ENCODE data around the gene FZR1. TPM values are rescaled to one million over a fixed set of nuclear protein-coding genes. Genes with fewer than 3 reads are reported as not detected.
A peak's percentile ranks its signal among the peaks of the same experiment; 100 is the strongest.

The FZR1 gene
- total RNA-seq, 2 donors from 2014 or later, result 16.6 to 20.1 TPM

GRCh38 chr19:3480383-3481091 is 25.6 kb upstream of the FZR1 start, which contains the start of gene SMIM24:
TSS of gene SMIM24 (minus strand) at chr19:3480525. CDS start at chr19:3480463, 62 bp downstream.
- 37 to 50% methylated on average over 7 to 26 of the region's 27 CpGs for WGBS, 2 donors
- Histone ChIP-seq H3K9me3 (no peaks in the 10 kb centered on the region), H3K36me3 (replicated peaks in 1 of 2; ENCODE audit: insufficient read depth in 1 of 2, low read depth in 2 of 2) (no peaks in the 10 kb centered on the region), H3K27me3 (peaks cover 0 to 27% of the 10 kb centered on the region in 2 donors), H3K27ac (no peak within 1 kb of the TSS), H3K4me3 (no peak within 1 kb of the TSS), H3K4me1 (peaks cover 7% of the 10 kb centered on the region)
- TF ChIP-seq POLR2A (IDR thresholded peaks at IDR 0.05), result no peak
- TF ChIP-seq, protein P1, sequence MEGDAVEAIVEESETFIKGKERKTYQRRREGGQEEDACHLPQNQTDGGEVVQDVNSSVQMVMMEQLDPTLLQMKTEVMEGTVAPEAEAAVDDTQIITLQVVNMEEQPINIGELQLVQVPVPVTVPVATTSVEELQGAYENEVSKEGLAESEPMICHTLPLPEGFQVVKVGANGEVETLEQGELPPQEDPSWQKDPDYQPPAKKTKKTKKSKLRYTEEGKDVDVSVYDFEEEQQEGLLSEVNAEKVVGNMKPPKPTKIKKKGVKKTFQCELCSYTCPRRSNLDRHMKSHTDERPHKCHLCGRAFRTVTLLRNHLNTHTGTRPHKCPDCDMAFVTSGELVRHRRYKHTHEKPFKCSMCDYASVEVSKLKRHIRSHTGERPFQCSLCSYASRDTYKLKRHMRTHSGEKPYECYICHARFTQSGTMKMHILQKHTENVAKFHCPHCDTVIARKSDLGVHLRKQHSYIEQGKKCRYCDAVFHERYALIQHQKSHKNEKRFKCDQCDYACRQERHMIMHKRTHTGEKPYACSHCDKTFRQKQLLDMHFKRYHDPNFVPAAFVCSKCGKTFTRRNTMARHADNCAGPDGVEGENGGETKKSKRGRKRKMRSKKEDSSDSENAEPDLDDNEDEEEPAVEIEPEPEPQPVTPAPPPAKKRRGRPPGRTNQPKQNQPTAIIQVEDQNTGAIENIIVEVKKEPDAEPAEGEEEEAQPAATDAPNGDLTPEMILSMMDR (IDR thresholded peaks at IDR 0.05), result no peak
- intact Hi-C loops (cut with DNase I), result no loop called here
- peak in 1 of 4 donors; percentile 57 for DNase-seq
- peak; percentile 16 for ATAC-seq

DNA sequence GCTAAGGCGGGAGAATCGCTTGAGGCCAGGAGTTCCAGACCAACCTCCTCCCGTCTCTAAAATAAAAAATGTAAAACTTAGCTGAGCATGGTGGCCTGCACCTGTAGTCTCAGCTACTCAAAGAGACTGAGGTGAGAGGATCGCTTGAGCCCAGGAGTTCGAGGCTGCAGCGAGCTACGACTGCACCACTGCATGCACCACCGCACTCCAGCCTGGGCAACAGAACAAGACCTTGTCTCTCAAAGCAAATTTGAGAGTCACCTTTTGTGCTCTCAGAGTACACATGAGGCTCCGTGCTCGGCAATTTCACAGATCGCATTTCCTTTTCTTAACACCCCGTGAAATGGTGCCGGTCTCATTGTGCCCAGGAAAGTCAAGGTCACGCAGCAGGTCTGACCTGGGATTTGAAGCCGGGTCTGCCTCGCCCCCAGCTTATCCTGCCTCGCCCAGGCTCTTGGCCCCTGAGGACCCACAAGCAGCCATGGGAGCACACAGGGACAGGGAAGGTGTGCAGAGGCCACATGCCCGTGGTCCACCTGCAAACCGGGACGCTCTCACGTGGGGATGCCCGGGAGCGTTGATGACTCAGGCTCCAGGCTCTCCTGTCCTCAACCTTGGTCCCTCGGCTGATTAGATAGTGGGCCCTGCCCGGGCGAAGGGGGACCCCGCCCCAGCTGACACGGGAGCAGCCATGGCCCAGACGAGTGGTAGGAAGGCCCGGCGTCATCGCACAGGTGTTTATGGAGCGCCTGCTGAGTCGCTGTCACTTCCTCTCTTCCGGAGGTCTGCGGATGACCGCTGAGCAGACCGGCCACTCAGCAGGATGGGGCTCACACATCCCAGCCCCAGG is 24.6 kb upstream of the FZR1 start:
- DNase-seq (peak in 1 of 4 donors; percentile 29), ATAC-seq (no peak)
- Histone ChIP-seq H3K27ac (no peak overlapping the region), H3K36me3 (replicated peaks in 1 of 2; ENCODE audit: insufficient read depth in 1 of 2, low read depth in 2 of 2) (no peaks in the 10 kb centered on the region), H3K27me3 (peaks cover 0 to 27% of the 10 kb centered on the region in 2 donors), H3K4me3 (no peak overlapping the region), H3K4me1 (peaks cover 7% of the 10 kb centered on the region), H3K9me3 (no peaks in the 10 kb centered on the region)
- 51 to 63% methylated on average over 14 to 38 of the region's 38 CpGs for WGBS, 2 donors
- no peak for TF ChIP-seq POLR2A (IDR thresholded peaks at IDR 0.05)
- TF ChIP-seq, protein P1 (IDR thresholded peaks at IDR 0.05), result no peak
- intact Hi-C loops (cut with DNase I), result no loop called here

- Histone ChIP-seq H3K27me3 (peaks cover 0 to 27% of the 10 kb centered on the region in 2 donors), H3K9me3 (no peaks in the 10 kb centered on the region), H3K27ac (no peak overlapping the region), H3K4me3 (no peak overlapping the region), H3K36me3 (replicated peaks in 1 of 2; ENCODE audit: insufficient read depth in 1 of 2, low read depth in 2 of 2) (no peaks in the 10 kb centered on the region), H3K4me1 (peaks cover 7% of the 10 kb centered on the region)
- WGBS, 2 donors, result 59 to 71% methylated on average over 6 to 43 of the region's 49 CpGs
- TF ChIP-seq, protein P1 (IDR thresholded peaks at IDR 0.05), result no peak
- DNase-seq (peak in 2 of 4 donors; percentile 18 to 26), ATAC-seq (no peak)
- intact Hi-C loops (cut with DNase I), result no loop called here
Observed at GRCh38 chr19:3482507-3483225, 23.4 kb upstream of the FZR1 start.

GRCh38 chr19:3483226-3483628 is 22.9 kb upstream of the FZR1 start, which contains the start of gene SMIM44:
TSS of gene SMIM44 (minus strand) at chr19:3483441. CDS start at chr19:3483403, 38 bp downstream.
- H3K4me3 ChIP-seq, result no peak within 1 kb of the TSS
- H3K9me3 ChIP-seq, result no peaks in the 10 kb centered on the region
- H3K4me1 ChIP-seq, result peaks cover 7% of the 10 kb centered on the region
- no peaks in the 10 kb centered on the region for H3K36me3 ChIP-seq (replicated peaks in 1 of 2; ENCODE audit: insufficient read depth in 1 of 2, low read depth in 2 of 2)
- intact Hi-C loops (cut with DNase I), result no loop called here
- no peak within 1 kb of the TSS for H3K27ac ChIP-seq
- WGBS, 2 donors, result 60 to 68% methylated on average over 9 to 11 of the region's 33 CpGs
- DNase-seq, result no peak
- no peak for TF ChIP-seq POLR2A (IDR thresholded peaks at IDR 0.05)
- TF ChIP-seq, protein P1 (IDR thresholded peaks at IDR 0.05), result no peak
- H3K27me3 ChIP-seq, result peaks cover 0 to 27% of the 10 kb centered on the region in 2 donors
- no peak for ATAC-seq
